HG03095 (cell line): ENCODE data around the gene LY9.
"Not testable (repeated sequence)": the region's sequence is repeated elsewhere in the genome, so short reads cannot be mapped to it uniquely, and the experiment has no call there.

Source experiments
- ATAC-seq: cut with Tn5 transposase; IDR thresholded peaks from one replicate; pipeline ENCODE4 v1.9.1; 2021; ENCODE audit warnings: moderate library complexity; ENCODE audit not compliant: unreplicated experiment

LY9 gene

DNA sequence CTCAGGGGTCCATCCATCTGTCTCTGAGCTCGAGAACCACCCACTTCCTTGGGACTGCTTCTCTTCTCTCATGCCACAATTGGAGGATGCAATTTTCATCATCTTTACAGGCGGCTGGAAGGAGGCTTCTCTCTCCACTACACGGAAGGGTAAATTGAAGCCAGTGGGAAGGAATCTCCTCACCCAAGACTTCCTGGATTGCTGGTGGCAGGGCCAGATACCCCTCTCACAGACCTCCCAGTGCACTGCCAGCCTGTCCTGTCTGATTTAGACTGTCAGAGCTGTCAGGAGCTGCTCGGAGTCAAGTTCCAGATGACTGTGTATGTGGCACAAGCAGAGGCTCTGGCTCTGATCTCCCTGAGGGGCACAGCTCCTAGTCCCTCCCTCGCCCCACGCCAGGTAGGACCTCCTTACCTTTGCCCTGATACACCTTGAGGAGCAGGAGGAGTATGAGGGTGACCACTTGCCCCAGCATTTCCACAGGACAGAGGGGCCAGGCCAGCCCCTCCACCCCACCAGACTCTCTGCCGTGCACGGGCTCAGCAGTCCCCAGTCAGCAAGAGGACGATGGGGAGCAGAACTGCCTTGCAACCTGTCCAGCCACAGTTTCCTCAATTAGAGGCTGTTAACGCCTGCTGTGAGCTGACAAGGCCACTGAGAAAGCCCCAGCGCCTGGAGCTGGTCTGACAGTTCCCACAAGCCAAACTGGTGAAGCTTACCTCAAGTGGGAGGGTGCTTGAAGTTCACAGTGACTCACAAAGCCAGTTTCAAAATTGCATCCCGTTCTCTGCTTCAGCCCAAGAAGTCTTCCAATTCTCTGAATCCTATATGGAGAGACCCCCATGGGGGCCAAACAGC is 66.5 kb downstream of the LY9 start, which contains the start of gene CD244:
TSS of gene CD244 (minus strand) at position 685 of the 858 bp plus-strand sequence. CDS start at position 475, 210 bp downstream.
- peak; percentile 81 for ATAC-seq

DNA sequence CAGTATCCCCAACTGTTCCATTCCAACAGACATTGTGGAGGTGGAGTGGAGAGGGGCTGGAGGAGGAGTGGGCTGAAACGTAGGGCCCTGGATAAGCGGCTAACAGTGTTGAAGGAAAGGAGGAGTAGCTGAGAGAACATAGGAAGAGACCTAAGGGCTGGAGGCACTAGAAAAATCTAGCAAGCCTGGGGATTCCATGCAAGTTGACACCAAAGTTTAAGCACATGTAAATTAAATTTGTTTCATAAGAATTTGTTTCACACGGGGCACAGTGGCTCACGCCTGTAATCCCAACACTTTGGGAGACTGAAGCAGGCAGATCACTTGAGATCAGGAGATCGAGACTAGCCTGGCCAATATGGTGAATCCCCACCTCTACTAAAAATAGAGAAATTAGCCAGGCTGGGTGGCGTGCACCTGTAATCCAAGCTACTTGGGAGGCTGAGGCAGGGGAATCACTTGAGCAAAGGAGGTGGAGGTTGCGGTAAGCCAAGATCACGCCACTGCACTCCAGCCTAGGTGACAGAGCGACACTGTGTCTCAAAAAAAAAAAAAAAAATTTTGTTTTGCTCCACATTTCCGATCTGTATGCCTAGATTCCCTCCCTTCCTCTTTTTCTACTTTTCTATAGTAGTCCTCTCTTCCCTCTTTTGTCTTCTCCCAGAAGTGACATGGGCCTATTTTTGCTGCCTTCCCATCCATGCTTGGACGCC is 67.2 kb downstream of the LY9 start:
- ATAC-seq, result no peak

DNA sequence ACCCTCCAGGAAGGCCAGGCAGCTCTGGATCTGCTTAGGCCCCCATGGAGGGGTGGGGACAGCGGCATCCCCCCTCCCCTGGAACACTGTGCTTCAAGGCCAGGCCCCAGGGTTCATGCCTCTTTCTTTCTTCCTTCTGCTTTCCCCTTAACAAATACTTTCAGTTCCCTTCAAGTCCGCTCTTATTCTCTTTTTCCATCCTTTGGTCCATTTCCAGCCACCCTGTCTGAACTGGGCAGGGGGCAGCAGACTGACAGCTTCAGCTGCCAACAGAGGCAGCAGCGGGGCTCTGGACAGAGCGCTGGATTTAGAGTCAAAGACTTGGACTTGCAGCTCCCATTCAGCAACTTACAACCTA is 67.8 kb downstream of the LY9 start:
- no peak for ATAC-seq

DNA sequence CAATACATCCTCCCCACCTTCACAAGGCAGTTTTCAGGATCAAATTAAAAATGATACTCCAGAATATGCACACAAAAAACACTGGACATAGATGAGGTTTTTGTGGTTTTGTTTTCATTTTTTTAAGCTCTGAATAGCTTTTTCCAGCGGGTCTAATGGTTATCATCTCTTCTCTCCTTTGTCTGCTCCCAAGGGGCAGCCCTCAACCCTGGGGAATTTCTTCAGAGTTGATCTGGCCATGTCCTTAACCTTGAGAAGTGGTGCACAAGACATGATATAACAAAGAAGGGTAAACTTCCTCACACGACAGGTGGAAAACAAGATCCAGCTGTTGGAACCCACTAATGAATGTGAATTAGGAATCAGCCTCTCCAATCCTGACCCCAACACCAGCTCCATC is 68.2 kb downstream of the LY9 start:
- ATAC-seq, result no peak

DNA sequence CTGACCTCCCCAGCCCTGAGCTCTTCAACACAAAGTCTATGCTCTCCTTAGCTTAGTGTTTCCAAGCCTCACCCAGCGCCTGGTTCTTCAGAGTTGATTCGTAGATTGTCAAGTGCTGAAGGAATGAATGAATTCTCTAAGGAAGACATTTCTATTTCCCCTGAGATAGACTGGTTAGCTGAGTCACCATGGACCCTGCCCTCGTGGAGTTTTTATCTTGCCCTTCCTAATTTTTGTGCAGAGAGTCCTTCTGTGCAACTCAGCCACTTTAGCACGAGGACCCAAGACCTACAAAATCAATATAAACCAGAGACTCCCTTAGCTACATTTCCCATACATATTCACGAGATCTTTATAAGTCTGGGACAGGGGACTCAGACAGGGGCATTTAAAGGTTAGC is 69.4 kb downstream of the LY9 start:
- ATAC-seq, result no peak

DNA sequence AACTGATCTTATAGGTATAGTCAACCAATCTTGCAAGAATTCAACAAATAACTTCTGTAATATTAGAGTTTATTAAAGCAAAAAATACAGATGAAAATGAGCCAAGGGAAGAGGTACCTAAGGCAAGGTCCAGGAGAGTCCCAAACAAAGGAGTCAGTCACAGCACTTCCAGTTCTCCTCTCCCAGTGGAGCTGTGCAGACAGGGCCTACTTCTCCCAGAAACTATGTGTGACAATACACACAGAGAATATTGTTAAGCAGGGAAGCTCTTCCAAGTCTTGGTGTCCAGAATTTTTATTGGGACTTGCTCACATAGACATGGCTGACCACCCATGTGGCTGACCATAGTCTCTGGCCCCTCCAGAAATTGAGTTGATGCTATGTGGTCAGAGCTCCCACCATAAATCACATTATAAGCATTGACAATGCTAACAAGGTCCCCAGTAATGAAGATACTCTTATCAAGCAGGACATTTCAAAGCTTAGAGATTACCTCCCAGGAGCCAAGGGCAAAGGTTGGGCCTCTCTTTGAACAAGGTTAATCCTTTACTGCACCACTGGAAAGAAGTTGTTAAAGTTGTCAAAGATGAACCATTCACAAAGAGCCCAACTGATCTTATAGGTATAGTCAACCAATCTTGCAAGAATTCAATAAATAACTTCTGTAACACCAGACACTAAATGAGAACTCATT is 70.2 kb downstream of the LY9 start:
- no peak for ATAC-seq

DNA sequence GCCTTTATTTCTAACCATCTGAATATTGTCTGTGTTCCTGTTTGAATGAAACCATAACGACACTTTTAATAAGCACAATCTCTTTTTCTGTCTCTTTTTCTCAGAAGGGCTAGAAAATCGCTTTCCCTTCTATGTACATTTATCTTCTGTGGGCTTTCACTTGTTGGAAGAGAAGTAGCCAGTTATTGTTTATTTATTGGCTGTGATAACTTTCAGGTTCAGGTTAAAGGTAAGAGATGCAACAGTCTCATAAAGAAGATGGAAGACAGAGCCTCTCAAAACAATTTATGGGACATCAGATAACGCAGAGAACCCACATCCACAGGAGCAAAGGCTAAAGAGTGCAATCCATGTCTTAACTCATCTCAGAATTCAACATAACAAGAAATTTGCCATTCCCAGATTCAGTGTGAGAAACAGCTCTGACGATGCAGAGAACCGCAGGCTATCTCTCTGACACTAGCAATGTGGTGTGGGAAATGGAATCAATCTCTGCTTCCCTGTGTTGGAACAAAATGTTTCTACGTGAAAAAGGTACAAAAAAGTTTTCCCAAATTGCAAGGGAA is 70.8 kb downstream of the LY9 start:
- no peak for ATAC-seq

DNA sequence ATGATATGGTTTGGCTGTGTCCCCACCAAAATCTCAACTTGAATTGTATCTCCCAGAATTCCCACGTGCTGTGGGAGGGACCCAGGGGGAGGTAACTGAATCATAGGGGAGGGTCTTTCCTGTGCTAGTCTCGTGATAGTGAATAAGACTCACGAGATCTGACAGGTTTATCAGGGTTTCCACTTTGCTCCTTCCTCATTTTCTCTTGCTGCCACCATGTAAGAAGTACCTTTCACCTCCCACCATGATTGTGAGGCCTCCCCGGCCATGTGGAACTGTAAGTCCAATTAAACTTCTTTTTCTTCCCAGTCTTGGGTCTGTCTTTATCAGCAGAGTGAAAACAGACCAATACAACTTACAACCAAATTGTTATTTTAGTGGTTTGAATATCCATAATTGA is 71.7 kb downstream of the LY9 start:
- ATAC-seq, result not testable (repeated sequence)

DNA sequence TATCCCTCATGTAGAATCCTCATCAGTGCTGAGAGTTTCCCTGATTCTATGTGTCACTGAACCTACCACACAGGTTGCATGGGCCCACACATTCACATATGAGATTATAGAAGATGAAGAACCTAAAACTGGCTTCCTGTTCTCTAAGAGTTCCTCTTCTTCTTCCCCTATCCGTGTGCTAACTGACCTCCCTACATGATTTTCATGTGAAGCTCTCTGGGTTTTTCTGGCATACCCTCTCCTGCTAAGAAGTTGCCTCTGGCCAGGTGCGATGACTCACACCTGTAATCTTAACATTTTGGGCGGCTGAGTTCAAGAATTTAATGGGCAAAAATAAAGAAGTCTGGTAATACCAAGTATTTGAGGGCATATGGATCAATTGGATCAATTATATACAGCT is 72.2 kb downstream of the LY9 start:
- ATAC-seq, result no peak

DNA sequence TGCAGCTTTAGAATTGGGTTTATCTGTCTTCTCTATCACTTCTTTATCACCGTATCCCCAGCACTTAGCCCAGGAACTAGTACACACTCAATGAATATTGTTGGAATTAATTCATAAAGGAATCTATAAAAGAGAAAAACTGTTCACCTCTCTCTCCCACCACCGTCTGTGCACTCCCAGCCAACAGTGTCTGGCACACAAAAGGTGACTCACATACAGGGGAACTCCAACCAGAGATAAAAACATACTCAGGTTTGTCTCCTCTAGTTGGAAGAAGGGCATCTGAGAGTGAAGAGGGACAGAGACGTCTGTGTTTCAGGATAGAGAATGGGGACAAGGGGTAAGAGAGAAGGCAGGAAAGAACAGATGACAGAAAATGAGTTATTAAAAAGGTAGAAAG is 79.0 kb downstream of the LY9 start:
- ATAC-seq, result no peak

DNA sequence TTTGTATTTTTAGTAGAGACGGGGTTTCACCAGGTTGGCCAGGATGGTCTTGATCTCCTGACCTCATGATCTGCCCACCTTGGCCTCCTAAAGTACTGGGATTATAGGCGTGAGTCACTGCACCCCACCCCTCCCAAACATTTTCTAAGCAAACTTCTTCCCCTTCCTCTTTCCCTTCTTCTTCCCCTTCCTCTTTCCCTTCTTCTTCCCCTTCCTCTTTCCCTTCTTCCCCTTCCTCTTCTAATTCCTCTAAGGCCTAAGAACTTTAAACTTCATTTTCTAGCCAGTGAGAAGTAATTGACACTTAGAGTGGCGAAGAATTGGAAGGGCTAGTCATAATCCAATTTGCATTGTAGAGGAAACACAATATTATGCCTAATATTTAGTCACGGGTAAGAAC is 79.6 kb downstream of the LY9 start:
- ATAC-seq, result not testable (repeated sequence)

DNA sequence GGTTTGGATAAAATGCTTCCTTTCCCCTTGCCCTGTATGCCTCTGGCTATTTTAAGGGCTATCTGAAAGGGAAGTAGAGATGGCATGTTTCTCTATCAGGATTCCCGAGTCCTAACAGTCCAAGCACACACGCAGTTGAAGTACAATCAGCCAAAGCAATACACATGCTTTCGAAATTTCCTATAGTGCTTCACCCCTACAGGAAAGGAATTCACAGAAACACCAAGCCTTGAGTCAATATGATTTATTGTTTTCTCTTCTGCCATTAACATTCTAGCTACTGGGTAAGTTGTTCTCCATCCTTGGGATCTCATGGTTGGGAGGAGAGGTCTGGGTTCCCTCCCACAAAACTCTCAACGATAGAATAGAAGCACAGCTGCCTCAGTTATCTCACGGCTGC is 80.3 kb downstream of the LY9 start:
- no peak for ATAC-seq

DNA sequence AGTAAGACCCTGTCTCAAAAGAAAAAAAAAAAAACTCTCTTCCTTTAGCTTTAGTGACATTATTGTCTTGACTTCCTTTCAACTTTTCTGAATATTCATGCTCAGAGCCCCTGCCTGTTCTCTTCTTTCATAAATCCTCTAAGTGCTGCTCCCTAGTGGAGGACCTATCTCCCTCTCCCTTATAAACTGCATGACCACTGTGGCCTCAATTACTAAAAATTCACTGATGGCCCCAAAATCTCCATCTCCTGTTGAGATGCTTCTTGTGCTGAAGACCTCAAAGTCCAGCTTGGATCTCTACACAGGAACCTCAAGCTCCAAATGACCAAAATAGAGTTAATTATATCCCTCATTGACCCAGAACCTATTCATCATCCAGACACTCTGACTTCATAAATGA is 81.2 kb downstream of the LY9 start:
- no peak for ATAC-seq
